DMS53 treated with DMSO at 0.1 percent for 48 hours (cell line): Measurements from ENCODE around the gene HK1.
A peak's percentile ranks its signal among the peaks of the same experiment; 100 is the strongest.
"Not testable (repeated sequence)": the region's sequence is repeated elsewhere in the genome, so short reads cannot be mapped to it uniquely, and the experiment has no call there.

Experiments
- DNase-seq: peaks from one replicate; lab custom pipeline; 2025; ENCODE audit not compliant: unreplicated experiment; lab: John Stamatoyannopoulos, UW

HK1 gene

GRCh38 chr10:69307434-69307833, 29.1 kb downstream of the HK1 start:
- no peak for DNase-seq

- DNase-seq, result not testable (repeated sequence)
Measured at GRCh38 chr10:69308304-69308703, 30.0 kb downstream of the HK1 start.

GRCh38 chr10:69311309-69311708, 33.0 kb downstream of the HK1 start:
- DNase-seq, result no peak

GRCh38 chr10:69312528-69312927, 34.2 kb downstream of the HK1 start:
- no peak for DNase-seq

- peak; percentile 31 for DNase-seq
Measured at GRCh38 chr10:69315100-69315542, 36.8 kb downstream of the HK1 start.

GRCh38 chr10:69315610-69316312, 37.5 kb downstream of the HK1 start:
- no peak for DNase-seq

GRCh38 chr10:69316313-69317059, 38.2 kb downstream of the HK1 start:
- DNase-seq, result peak; percentile 7

- no peak for DNase-seq
Measured at GRCh38 chr10:69317175-69317604, 38.9 kb downstream of the HK1 start.

GRCh38 chr10:69317626-69318105, 39.4 kb downstream of the HK1 start:
- peak; percentile 51 for DNase-seq

- peak; percentile 75 for DNase-seq
Measured at GRCh38 chr10:69318106-69318866, 40.0 kb downstream of the HK1 start.

- DNase-seq, result peak; percentile 34
Measured at GRCh38 chr10:69318867-69319727, 40.8 kb downstream of the HK1 start.

- no peak for DNase-seq
Measured at GRCh38 chr10:69319841-69320316, 41.6 kb downstream of the HK1 start.

GRCh38 chr10:69320521-69320920, 42.2 kb downstream of the HK1 start:
- no peak for DNase-seq

- DNase-seq, result no peak
Measured at GRCh38 chr10:69321039-69321715, 42.9 kb downstream of the HK1 start.

- DNase-seq, result no peak
Measured at GRCh38 chr10:69321865-69322264, 43.6 kb downstream of the HK1 start.

- not testable (repeated sequence) for DNase-seq
Measured at GRCh38 chr10:69322346-69322745, 44.0 kb downstream of the HK1 start.

- no peak for DNase-seq
Measured at GRCh38 chr10:69323622-69324021, 45.3 kb downstream of the HK1 start.

GRCh38 chr10:69324583-69324982, 46.3 kb downstream of the HK1 start:
- no peak for DNase-seq

- not testable (repeated sequence) for DNase-seq
Measured at GRCh38 chr10:69325637-69326523, 47.6 kb downstream of the HK1 start.
